ENCODE results near the gene CCDC167. TPM values are rescaled to one million over a fixed set of nuclear protein-coding genes. Genes with fewer than 3 reads are reported as not detected.
A peak's percentile ranks its signal among the peaks of the same experiment; 100 is the strongest.

The CCDC167 gene
- total RNA-seq, 1 donor from 2014 or later, result 15.3 TPM

DNA sequence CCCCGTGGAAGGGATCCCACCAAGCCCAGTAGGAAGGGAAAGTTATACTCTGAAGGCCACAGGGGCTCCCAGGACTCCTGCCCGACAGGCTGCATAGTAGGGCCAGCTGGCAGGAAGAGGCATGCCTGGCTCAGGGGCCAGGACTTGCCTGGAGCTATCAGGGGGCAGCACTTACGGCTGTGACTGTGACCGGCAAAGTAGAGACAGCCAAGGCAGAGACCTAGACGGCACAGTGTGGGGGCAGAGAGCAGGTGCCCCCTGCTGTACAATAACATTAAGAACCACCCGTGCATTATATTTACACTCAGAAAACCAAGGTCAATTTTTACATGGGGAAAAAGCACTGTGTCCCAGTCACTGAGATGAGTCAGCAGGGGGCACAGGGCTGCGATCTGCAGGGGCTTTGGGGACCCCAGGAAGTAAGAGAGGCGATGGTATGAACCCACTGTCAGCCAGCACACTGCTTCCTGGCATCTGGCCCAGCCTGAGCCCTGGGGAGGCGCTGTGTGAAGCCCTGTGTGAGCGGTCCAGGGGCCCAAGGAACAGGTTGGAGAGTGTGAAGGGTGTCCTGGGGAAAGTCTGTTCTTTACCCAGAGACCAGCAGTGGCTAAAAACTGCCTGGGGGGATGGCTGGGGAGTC lies 9.9 kb downstream of the CCDC167 start:
- no peak for DNase-seq (ENCODE audit: low read depth in 2 of 2)

DNA sequence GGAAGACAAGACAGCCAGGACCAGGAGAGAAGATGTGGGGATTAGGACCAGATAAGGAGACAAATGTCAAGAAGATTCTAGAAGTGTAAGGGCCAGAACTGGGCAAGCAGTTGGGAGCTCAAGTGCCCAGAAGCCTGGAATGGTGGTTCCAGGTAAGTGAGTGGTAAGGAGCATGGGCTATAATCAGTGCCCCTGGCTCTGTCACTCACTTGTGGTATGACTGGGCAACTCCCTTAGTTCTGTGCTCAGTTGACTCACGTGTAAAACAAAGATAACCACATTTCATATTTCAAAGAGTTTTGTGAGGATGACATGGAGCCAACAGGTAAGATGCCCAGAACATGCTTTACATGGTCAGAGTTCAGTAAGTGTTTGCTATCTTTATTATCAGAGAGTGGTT lies 11.2 kb downstream of the CCDC167 start:
- DNase-seq (ENCODE audit: low read depth in 2 of 2), result no peak

DNA sequence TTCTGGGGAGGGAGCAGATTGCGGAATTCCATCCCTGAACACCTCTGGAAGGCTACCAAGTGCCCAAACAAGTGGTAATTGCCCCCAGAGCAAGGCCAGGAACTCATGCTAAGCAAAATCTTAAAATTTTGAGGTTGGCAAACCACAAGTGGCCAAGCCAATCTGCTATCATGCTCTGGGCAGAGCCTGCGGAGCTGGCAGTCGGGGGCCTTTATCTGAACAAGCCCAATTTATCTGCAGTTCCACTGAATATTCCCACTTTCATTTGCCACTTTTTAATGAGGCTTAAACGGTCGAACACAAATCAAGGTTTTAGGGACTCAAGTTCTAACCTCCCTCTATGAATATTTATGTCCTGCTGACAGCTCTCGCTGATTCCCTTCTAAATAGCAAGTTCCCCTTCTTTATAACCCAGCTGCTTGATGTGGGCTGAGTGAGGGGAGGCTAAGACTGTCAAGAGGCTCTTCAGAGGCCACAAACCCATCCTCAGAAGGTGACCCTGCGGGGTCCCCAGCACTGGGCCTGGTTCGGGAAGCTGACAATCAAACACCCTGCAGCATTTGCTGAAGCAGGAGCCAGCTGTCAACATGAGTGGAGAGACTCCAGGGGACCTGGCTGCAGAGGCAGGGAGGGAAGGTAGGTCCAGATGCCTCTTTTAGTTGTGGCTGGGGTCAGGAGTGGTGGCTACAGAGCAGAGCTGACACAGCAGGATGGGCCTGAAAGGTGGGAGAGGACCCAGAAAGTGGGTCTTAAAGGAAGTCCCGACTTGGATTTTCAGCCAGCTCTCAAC lies 11.9 kb downstream of the CCDC167 start:
- no peak for DNase-seq (ENCODE audit: low read depth in 2 of 2)

DNA sequence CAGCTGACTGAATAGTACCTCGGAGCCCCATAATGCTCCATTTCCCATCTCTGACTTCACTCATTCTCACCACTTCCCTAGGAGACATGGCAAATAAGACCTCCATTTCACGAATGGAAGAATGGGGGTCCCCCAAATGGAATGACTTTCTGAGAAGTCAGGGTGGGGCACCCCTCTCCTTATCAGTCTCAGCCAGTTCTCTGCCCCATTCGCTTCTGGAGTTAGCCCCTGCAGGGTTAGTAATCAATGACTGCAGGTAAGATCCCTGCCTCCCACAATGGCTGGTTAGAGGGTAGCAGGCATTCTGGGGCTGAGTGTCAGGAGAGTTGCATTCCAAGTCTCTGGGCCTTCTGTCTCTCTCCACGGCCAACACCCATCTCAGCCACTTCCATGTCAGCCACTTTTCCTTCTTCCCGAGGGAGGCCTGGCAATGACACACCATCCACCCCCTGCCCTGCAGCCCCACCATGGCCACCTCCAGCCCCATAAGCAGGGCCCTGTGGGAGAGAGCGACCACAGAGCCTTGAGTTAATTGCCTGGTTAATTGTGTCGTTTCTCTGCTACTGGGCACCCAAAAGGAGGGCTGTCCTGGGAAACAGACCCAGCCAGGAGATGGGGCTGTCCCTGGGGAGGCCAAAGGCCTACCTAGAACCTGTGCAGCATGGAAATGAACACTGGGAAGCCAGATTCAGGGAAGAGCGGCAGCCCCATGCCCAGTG lies 13.4 kb downstream of the CCDC167 start:
- no peak for DNase-seq (ENCODE audit: low read depth in 2 of 2)

DNA sequence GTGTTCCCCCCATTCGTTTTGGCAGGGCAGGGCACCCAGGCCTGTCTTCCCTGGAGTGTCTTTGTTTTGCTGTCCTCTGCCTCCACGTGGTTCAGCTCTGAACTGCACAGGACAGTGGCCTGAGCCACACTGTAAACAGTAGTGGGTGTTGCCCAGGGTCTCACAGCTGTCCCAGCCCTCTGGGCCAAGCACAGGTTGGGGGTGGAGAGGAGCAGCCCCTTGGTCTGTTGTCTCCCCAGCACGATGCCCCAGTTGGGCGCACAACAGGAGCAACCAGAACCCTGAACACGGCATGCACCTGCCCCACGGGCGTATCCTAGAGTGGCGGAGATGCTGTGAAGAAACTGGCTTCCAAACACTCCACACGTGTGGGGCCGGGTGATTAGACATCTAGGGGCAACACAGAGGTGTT lies 14.4 kb downstream of the CCDC167 start:
- no peak for DNase-seq (ENCODE audit: low read depth in 2 of 2)

DNA sequence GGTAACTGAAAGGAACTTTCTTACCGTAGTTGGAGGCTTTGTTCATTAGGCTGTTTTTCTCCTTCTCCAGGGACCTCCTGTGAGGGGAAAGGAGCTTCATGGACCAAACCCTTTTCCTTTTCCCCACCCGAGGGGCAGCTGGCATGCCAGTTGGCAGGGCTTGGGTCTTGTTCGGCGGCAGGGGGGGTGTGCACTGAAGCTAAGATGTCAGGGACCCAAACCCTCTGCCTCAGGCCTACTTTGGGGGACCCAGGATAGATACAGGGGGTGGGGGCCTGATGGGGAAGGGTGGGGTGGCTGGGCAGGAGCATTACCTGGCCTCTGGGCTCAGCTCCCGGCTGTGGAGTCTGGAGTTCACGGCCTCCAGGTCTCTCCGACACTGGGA lies 14.9 kb downstream of the CCDC167 start:
- DNase-seq (ENCODE audit: low read depth in 2 of 2), result no peak

DNA sequence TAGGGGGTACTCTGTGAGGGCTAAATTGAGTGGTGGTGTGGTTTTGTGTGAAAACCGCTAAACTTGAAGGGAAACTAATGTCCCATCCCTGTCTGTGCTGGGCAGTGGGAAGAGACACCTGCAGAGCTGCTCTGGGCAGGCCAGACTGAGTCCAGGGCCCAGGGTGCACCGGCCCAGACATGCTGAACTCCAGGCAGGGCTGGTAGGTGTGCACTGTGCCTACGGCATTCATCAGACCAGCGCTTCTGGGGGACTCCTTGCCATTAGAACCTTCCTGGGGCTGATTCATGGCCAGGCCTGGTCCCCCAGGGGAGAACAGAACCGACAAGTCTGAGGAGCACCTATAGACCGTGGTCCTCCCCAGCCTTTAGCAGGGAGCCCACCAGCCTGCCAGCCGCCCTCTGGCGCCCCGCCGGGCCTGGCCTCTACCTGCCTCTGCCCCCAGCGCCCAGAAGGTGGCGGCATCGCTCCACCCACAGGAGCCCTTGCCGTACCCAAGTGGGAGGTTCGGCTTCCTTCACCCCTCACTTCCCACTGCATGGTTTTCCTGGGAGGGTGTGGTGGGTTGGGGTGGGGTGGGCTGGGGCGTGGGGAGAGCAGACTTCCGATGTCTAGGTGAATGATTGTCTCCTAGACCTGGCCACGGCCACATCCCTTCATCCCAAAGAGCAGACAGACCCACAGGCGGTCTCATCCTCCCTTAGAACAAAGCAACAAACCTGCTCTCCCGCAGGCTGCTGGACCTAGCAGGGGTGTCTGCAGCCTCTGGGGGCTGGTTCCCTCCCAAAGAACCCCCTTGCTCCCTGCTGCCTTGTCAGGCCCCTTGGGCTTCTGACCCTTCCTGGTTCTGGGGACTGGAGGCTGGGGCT lies 15.5 kb downstream of the CCDC167 start:
- DNase-seq (ENCODE audit: low read depth in 2 of 2), result peak in 1 of 2 donors; percentile 49

DNA sequence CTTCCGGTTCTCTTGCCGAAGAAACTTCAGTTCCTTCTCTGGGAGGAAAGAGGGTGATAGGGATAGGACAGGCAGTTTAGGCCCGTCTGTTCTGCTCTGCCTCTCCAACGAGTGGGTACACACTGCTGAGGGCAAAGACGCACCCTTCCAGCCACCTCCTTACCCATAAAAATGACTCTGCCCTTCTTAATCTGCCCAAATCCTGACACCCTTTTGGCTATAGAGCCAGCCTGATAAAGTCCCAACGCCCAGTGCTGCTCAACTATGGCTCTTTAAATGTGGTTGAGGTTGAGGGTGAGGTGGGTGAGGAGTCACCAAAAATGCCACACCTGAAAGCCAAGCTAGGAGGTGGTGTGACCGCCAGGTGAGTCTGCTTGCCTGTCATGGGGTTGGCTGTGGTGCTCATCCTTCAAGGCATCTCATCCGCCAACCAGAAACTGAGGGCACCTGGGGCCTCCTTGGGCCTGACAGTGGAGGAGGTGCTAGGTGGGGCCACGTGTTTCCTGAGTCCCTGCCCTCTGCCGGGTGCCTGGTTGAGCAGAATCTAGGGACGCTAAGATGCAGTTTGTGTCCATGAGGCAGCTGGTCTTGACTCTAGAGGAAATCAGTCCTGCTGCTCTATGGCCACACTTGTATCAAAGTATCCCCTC lies 16.3 kb downstream of the CCDC167 start:
- DNase-seq (ENCODE audit: low read depth in 2 of 2), result no peak

DNA sequence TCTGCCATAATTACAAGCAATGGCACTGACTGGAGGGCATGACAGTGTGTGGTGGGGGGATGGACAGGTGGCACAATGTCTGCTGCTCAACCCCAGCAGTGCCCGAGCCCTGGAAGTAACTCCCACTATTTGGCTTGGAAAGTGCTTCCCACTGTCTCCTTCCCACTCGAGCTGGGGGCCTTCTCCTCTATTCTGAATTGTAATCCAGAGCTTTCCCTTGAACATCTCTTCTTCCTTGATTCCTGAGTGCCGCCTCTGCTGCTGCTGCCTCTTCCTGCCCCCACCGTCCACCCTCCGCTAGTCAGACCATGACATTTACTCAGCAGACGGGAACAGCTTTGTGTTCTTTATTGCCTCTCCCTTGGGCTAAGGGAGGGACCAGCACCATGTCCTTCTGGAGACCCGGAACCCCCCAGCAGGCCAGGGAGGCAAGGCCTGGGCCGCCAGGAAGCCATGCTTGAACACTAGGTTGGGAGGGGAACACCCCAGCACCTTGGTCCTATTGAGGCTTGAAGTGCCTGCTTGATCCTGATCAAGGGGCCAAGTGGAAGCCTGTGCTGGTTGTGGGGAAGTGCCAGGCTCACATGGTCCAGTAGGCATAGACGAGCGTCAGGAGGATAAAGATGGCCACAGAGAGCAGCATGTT lies 17.0 kb downstream of the CCDC167 start:
- DNase-seq (ENCODE audit: low read depth in 2 of 2), result no peak

DNA sequence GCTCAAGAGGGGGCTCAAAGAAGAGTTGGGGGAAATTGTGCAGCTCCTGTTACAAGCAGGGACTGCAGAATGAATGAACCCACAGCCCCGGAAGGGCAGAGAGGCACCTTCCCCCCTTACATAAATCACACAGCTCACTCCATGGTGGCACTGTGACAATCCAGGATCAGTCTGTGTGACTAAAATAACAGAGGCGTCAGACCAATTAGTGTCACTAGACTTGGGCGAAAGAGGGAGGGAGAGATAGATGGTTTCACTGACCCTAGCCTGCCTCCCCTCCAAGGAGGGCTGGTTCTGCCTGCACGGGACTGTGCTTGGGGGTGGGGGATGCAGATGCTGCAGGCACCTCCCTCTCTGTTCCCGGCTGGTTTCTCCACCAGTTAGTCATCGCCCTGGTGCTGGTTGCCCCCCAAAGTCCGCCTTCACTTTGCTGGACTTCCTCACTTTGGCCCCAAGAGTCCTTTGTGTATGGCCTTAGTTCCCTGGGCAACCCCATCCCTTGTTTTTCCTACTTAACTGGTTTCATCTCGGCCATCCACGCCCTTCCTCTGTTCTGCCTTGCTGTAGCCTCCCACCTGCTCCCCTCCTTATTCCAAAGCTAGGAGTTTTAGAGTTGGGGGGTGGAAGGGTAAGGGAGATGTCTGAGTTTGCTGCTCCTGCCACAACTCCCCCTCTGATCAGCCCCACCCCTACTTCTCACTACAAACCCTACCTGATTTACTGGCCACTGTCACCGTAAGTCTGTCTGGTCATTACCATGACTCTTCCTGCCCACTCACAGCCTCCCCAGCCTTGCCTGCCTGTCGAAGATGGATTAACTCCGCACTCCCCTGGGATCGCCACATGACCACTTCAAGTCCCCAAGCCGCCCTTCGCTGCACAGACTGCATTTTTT lies 17.7 kb downstream of the CCDC167 start:
- no peak for DNase-seq (ENCODE audit: low read depth in 2 of 2)

DNA sequence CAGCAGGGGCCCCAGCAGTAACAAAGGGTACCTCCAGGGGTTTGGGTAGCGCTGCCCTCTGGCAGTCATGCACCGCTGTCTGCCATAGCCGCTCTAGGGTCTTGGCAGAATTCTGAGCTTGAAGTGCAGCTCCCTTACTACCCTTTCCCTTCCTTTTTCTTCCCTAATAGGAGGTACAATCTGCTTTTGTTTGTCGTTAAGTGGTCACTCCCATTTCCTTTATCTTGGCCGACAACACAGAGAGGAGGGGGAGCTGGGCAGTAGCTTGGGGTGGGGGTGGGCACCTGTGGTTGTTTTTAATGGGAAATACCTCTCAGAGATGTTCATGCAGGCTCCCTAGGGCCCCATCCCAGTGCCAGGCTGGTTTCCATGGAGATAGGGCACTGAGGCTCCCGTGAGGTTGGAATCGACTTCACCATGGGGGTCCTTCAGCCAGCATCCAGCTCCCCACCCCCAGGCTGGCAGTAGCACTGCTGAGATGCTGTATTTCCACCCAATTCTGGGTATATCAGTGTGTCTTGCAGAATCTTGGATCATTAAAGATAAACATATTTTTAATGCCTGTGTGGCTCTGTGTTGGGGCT lies 18.6 kb downstream of the CCDC167 start:
- DNase-seq (ENCODE audit: low read depth in 2 of 2), result no peak

DNA sequence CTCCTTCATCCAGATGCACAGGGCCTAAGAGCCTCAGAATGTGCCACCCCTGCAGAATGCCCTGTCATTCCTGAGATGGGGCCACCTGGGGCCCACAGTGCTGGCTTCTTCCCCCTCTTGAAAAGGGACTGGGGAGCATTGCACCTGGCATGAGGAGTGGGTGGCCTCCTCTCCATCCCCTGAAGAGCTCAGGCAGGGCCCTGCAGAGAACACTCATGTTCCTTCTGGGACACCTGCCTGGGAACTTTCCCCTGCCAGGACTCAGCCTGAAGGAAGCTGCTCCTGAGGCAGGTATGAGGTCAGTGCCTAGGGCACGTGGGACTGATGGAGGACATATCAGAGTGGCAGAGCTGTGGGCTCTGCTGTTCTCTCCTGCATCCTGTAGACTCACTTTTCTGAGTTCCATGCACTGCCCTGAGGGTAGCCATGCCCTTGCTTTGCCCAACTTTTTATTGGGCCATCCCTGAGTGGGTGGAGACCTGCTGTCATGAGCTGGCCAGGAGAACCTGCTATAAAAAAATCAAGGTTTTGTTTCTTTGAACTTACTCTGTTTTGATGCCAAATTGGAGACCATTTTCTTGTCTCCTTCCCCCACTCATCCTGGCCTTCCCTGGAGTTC lies 19.5 kb downstream of the CCDC167 start:
- no peak for DNase-seq (ENCODE audit: low read depth in 2 of 2)

DNA sequence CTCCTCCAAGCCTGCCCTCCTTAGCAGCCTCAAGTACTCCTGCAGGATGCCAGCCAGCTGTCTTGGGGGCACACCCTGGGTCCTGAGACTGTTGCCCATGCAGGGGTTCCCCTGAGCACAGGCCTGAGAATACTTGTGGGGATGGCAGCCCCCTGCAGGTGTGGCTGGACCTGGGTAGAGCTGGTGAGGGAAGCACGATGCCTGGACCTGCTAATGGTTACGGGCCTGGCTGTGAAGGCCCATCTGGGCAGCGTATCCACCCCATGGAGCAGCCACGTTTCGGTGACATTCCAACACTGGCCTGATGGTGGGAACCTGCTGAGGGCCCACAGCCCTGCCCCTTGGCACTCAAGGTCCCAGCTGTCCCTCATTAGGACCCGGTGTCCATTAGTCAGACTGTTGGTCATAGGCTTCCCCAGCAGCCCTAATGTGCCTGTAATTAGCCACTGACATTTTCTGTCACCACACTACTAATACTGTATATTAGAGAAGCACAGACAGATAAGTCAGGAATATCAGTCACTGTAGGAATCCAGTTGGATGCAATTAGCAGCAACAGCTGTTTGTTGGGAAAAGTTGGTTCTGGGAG lies 20.3 kb downstream of the CCDC167 start:
- no peak for DNase-seq (ENCODE audit: low read depth in 2 of 2)

DNA sequence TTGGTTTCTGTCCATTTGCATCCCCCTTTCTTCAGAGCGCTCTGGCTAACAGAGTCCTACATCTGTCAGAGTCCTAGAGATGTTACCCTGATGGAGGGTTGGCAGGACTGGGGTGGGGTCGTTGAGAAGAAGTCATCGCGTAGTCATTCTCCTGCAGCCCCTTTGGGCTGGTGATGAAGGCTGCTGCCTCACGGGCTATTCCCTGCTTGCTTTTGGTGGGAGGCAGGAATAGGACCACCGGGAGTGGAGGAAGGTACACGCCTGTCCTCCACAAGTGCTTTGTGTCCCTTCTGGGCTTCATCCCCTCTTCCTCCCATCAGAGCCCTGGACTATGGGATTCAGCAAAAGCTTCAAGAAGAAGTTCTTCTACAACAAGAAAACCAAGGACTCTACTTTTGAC lies 20.9 kb downstream of the CCDC167 start:
- no peak for DNase-seq (ENCODE audit: low read depth in 2 of 2)

DNA sequence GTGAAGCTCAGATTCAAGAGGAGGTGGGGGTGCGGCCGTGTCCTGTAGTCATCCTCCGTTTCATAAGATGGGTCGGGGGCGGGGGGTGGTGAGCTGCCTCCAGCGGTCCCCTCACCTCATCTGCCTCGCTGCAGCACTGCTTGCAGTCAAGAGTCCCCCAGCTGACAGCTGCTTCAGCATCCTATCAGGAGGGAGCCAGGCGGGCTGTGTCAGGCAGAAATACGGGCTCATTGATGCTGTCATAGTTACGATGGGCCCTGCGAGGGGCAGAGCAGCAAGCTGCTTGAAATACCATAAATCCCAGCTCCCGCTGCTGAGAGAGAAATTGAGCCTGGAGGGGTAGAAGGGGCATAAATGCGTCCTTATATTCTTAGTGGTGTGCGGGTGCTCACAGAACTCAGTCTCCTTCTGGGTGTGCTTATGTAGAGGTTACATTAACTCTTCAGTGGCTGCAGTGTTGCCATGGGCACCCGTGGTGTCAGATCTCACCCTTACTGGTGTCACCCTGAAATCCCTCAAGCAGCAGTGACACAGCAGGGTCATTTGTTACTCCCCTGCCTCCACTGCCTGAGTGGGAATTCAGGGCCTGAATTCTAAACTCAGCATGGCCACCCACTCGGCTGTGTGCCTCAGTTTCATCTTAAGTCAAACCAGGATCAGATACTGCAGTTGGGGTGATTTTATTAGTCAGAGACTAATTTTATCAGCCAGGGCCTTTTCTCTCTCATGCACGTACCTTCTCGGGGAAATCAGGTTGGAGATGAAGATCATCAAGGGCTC lies 21.8 kb downstream of the CCDC167 start:
- no peak for DNase-seq (ENCODE audit: low read depth in 2 of 2)

DNA sequence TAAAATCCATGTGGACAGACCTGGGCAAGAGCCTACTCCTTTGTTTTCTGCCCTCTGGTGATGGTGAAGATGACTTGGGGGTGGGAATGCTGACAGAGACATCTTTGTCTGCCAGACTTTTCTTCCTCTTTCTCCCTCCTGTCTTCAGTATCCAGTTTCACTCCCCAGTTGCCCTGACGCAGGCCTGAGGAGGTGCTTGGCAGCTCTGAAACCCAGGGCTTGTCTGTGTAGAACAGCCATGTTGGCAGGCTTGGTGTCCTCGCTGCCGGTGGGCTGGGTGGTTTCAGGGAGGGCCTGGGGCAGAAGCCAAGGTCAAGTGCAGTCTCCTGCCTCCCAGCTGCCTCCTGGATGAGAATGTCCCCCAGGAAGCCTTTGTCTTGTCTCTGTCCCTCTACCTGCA lies 22.5 kb downstream of the CCDC167 start:
- DNase-seq (ENCODE audit: low read depth in 2 of 2), result no peak

DNA sequence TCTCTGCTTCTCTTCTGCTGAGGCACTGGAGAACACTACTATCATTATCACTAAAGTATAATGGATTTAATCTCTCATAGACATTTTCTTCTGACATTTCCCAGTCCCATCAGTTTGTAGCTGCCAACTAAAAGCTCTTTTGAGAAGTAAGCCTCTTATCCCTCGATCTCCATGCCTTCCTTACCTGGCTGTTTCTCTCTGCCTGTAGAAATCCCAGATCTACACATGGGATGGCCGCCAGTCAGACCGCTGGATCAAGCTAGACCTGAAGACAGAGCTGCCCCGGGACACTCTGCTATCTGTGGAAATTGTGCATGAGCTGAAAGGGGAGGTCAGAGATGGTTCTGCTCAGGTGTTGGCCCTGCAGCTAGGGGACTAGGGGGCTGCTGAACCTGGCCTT lies 25.4 kb downstream of the CCDC167 start:
- DNase-seq (ENCODE audit: low read depth in 2 of 2), result no peak
